ENCODE measurements around the gene DUSP22.

Gene DUSP22

DNA sequence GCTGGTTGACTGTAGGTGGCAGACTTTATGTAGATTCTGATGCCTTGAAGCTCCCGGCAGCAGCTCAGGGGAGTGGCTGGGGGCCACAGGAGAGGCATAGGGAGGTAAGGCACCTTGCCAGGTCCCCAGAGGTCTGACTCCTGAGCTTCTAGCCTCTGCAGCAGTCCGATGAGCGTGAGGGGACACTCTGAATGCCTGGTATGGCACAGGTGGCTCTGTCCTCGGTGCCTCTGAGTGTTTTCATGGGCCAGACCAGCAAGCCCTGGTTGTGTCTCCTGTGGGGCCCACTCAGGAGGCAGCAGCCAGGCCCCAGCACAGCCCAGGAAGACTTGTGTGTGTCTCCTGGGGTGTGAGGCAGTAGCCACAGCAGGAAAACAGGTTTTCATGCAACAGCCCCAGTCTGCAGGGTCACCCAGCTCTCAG is 59.6 kb downstream of the DUSP22 start:
- DNase-seq (ENCODE audit: low read depth in 2 of 2): no peak

DNA sequence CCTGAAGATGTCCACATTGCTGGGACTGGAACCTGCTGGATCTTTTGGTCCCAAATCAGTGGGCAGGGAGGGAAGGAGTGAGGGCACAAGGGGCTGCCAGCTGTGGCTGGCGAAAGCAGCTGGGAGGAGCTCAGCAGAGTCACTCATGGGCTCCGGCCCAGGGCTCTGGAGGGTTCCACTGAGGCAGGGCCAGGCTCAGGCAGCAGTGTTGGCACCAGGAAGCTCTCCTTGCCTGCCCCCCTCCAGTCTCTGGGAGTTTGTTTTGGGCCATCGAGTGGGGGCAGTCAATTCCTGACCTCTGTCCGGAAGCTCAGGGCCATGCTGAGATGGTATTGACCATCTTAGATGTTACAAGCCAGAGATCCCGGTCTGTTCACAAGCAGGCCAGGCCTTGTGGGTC is 60.2 kb downstream of the DUSP22 start:
- no peak for DNase-seq (ENCODE audit: low read depth in 2 of 2)

DNA sequence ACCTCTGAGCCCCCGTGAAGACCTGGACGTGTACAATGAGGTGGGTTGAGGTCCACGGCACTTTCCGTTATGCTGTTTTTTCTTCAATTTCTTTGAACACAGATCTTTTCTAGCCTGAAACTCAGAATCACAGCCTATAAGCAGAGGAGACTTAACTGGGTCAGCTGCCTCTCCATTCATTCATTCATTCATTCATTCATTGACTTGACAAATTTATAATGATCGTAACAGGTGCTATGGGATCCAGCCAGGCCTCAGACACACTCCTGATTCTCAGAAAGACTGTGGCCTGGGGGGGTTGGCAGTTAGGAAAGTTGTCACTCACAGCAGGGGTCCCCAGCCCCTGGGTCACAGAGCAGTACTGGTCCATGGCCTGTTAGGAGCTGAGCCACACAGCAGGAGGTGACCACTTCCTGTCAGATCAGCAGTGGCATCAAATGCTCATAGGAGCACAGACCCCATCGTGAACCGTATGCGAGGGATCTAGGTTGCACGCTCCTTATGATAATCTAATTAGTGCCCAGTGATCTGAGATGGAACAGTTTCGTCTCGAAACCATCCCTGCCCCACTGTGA is 60.7 kb downstream of the DUSP22 start:
- DNase-seq (ENCODE audit: low read depth in 2 of 2): no peak

DNA sequence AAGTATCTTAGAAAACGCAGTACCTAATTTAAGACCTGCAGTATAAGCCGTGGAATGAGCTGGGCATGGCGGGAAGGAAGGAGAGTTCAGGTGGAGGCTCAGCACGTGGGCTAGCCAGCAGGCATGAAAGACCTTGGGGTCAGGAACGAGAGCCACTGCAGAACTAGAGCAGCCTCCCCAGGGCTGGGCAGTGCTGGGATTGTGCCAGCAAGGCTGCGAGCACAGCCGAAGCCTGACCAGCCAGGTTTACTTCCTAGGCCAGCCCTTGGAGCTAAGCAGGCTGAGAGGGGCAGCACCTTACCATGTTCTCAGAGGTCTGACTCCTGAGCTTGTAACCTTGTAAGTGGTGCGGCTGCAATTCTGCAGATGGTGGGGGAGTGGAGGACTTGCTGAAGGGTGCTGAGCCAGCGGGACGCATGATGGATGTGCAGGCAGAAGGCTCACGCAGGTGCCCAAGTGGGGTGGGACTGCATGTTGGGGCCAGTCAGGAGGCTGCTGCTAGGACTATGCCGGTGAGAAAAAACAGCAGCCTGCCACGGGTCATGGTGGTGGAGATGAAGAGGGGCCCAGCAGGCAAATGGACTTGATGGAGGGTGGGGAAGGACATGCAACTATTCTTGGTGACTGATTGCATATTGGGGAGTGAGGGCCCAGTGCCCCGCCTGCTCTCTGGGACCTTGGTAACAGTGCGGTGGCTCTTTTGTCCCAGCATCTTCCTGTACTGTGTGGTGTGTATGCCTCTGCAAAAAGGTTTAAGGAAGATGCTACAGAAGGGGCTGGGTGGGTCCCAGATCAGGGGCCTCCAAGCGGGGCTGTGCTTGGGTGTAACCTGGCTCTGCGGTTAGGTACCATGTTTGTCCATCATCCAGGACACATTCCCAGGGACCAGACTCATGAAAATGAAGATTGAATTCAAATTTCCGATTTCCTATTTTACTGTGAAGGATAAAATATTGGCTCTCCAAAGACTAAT is 61.6 kb downstream of the DUSP22 start:
- DNase-seq (ENCODE audit: low read depth in 2 of 2): no peak

DNA sequence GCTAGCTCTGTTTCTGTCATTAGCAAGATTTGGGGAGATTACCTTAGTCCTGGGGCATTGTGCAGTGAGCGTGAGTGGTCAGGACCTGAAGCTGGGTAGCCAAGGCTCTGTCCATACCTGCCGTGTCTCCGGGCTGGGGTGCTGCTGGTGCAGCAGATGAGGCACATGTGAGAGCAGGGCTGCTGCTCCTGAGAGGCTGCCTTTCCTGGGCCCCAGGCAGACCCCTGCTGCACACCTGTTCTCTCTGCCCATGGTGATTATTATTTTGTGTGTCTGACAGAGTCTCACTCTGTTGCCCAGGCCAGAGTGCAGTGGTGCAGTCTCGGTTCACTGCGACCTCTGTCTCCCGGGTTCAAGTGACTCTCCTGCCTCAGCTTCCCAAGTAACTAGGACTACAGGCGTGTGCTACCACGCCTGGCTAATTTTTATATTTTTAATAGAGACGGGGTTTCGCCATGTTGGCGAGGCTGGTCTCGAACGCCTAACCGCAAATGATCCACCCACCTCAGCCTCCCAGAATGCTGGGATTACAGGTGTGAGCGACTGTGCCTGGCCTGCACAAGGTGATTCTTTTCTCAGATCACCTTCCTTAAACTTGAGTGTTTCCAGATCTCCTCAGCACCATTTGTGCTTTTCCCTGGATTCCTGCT is 62.5 kb downstream of the DUSP22 start:
- no peak for DNase-seq (ENCODE audit: low read depth in 2 of 2)

DNA sequence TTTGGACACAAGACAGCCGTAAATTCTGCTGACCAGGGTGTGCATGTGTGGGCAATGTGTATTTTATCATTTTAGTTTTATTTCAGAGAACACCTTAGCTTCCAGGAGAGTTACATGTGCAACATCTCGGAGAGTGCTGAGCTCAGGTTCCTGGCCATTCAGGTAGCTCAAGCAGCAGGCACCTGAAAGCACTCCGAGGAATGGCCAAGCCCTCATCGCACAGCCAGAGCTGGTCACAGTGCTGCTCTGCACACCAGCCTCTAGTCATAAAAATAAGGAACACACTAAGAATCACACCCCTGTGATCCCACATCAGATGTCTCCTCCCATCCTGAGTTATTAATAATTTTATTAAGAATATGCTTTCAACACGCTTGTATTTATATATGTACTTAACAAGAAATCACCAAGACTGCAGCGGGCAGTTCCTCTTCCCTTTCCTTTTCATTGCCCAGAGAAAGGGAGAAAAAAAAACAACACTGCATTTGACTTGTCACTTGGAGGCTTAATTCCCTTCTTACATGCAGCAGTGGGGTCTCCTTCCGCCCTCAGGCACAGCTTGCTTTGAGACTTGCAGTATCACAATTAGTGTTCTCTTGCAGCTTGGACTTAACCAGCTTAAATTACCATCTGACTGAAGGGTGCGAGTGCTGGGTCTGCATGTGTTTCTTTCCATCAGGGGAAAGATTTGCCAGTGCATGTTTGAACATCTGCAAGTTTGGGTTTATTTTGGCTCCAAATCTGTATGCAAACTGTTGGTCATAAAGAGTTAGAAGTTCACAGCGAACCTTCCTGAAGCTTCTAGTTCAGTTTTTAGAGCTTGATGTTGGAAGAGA is 63.3 kb downstream of the DUSP22 start:
- DNase-seq (ENCODE audit: low read depth in 2 of 2): no peak

DNA sequence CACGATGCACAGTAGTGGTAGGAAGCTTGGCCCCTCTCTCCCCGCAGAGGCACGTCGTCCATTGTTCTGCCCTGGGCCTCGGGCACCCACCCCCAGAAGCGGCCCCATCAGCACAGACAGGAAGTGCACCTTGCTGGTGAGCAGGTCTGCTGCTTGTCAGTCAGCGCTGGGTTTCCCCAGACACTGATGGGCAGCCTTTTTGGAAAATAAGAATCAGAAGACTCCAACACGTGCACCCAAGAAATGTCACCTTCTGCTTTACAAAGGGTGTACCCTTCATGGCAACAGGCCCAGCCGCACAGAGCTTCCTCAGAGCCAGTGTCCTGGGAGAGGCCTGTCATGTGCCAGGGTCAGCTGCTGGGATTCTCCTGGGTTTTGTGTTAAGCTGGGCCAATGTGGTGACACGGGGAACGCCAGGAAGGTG is 64.6 kb downstream of the DUSP22 start:
- DNase-seq (ENCODE audit: low read depth in 2 of 2): no peak

DNA sequence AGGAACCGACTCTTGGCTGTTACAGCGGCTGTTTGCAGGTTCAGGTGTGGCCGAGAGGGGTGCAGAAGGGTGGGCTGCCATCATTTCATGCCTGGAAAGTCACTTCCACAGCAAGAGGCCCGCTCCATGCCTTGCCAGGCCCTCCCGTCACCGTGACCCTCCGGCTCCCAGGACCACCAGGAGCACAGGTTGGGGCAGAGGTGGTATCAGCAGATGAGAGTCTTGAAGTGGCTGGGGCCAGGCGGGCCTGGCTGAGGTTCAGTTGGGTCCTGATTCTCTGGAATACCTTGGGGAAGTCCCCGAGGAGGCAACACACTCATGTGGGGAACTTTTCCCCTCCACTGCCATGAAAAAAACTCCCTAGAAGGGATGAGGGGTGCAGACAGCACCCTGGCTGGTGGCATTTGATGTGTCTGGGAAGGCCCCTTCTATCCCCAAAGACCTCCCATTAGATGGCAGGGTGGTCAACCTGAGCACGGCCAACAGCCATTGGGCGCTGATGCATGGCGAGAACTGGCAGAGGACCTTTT is 65.0 kb downstream of the DUSP22 start:
- DNase-seq (ENCODE audit: low read depth in 2 of 2): no peak

DNA sequence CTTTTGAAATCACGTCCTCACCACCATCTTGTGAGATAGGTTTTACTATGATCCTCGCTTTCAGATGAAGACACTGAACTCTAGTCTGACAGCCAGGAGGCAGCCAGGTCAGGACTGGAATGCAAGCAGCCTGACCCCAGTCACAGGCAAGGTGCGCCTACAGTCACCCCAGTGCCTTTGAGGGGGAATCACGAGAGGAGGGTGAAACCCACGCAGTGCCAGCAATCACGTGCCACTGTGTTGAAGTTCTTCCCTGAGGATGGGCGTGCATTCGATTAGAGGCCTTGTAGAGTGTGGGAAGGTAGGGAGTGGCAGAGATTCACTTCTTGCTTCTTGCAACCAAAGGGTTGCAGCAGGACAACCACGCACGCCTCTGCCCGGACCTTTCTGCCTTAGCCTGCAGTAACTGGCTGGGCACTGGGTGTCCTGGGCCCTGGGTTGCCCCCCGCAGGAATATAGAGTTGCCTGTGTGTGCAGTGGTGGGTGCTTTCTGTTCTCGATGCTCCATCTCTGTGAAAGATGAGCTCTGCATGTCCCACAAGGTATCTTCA is 65.6 kb downstream of the DUSP22 start:
- DNase-seq (ENCODE audit: low read depth in 2 of 2): no peak

DNA sequence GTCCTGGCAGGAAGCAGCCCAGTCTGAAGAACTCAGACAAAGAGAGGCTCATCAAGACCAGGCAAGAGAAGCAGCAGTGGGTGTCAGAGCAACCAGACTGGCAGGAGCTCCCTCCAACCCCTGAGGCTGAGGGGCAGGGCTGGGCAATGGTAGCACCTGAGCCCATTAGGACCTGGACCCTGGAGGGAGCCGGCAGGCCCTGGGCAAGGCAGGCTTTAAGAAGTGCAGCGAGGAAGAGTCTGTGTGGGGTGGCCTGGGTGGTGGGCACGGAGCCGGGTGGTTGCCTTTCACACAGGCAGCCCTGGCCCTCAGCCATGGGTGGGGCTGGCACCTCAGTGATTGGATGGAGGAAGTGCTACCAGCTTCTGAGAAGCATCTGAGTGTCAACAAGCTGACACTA is 66.1 kb downstream of the DUSP22 start:
- DNase-seq (ENCODE audit: low read depth in 2 of 2): no peak

DNA sequence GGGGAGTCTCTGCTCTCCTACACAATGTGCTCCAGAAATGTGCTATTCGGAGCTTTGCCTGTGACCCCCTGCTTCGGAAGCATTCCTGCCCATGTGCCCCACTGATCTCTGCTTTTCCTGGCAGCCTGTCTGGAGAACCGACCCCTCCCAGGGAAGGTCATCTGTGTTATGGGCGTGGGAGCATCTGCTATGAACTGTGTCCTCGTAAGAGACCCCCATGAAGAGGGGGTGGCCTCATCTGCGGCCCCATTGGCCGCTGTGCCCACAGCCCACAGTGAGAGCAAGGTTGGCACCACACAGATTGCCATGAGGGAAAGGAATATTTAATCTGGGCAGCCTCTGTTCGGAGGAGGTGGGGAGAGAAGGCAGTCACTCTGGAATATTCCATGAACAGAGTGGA is 66.6 kb downstream of the DUSP22 start:
- DNase-seq (ENCODE audit: low read depth in 2 of 2): no peak

DNA sequence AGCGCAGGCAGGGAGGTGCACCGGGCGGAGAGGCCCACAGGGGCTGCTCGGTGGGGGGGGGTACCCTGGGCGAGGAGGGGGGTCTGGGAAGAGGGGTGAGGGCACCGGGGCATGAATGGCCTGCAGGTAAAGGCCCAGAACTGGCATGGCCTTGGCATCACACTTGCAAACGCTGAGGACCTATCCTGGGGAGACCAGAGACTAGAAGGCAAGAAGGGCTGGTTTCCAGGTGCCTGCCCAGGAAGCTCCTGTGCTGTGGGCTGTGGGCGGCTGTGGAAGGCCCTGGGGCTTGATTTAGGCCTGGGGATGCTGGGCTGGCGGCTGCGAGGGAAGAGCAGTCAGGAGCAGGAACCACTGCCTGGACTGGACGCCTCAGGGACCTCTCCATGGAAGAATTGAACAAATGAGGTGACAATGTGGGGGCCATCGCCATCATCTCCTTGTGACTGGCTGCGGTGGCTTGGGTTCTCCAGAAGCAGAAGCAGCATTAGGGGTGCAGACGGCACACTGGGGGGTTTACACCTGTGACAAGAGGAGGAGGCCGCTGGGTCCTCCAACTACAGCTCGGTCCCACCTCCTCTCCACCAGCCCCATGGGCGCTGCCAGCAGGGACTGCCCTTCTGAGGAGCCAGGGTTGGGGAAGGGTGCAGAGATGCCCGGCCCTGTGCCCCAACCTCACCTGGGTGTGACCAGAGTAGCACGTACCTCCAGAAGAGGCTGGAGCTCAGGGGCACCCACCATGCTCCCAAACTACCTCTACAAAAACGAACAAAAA is 67.2 kb downstream of the DUSP22 start:
- DNase-seq (ENCODE audit: low read depth in 2 of 2): no peak

DNA sequence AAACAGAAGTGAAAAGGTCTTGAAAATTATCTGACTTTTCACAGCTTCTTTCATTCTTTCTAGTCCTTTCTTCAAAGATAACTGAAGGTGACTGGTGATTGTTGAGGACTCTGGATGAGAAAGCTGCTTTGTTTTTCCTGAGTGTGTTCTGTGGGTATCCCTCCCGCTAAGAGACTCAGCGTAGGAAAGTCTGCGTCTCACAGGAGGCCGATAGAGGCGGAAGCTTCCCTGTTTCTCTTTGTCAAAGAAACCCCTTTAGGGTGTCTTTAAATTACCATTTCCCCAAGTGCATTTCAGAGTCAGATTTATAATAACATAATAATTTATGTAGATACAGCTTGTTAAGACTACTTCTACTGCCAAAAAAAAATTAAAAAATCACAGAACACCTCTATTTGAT is 68.1 kb downstream of the DUSP22 start:
- DNase-seq (ENCODE audit: low read depth in 2 of 2): no peak

DNA sequence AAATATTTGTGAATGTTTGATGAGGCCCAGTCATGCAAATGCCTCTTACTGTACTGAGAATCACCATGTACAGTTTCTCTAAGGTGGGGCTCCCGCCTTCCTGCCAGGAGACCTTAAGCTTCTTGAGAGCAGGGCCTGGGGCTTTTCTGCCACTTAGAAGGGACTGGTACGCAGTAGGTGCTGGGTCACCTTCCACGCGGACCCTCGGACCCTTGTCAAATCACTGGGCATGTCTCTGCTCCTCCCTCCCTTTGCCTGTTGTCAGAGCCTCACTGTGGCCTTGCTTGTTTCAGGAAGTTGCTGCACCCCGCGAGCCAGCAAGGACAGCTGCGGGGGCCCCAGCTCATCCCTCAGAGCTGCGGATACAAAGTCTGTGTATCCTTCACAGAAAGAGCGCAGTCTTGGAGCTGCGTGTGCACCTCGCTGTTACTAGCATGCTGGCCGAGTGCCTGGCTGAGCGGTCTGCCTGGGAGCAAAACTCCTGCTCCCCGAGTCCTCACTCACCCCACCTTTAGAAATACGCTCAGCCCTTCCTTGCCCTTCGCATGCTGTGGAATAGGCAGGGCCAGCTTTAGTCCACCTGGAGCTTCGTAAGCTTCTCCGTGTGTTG is 68.6 kb downstream of the DUSP22 start:
- no peak for DNase-seq (ENCODE audit: low read depth in 2 of 2)

DNA sequence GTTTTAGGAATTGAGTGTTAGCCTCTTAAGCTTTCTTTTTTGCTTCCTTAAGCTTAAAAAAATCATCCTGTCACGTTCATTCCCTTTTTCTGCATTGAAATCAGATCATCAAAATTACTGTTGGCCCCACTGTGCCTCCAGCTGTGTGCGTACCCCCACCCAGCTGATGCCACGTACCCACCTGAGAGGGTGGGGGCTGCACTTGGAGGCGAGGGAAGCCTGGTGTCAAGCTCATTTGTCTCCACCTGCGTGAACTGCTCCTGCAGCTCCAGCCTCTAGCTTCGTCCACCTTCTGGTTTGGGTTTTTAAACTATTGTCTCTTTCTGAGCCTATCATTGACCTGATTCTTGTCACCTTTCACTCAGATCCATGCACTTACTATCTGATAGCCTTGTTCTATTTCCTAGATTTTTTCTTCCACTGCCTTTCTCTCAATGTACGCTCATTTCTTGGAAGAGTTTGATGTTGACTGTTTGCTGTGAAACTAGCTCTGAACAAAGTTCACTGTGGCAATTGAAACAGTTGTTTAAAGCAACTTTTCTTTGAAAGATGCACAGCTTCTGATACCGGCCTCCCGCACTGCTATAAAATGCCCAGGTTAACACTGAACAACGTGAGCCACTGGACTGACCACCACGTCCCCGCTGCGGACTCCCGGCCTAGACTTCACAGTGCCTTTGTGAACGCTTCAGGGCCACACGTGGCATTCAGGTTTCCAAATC is 69.3 kb downstream of the DUSP22 start:
- DNase-seq (ENCODE audit: low read depth in 2 of 2): no peak

DNA sequence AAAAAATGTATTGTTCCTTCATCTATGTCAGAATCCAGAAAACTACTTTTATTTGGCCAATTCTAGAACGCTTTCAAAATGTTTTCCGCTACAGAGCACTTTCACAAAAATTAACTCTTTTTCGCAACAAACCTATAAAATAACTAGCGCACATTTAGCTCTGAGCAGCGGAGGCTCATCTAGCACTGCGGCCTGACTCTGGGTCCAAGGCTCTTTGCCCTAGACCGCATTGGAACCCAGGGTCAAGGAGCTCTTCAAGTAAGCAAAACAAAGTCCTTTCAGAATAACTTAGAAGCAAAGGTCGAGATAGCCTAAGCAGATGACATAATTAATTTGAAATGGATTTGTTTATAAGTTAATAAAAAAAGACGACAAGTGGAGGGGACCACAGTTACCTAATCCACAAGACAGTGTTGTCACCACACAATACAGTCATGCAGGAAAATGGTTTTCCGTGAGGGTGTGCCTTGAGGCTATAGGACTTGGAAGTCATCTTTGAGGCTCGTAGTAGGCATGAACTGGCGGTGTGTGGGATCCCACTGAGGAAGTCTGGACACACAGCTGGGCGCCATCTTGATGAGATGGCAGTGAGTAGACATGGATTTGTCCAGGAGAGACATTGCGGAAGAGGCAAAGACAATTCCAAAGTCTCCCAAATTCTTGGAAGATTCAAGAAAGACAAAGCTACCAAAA is 70.1 kb downstream of the DUSP22 start:
- no peak for DNase-seq (ENCODE audit: low read depth in 2 of 2)

DNA sequence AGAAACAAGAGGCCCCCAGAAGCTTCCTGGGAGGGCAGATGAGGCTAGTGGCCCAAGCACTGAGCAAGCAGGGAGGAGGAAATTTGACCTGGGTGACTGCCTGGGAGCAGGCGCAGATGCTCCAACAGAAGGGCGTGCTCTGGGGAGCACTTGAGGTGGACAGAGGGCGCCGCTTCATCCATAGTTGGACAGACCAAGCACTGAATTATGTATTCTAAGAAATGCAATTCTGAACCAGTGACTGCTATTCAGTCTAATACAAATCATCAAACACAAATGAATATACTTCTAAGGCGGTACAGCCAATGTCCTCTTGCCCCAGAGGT is 70.6 kb downstream of the DUSP22 start:
- DNase-seq (ENCODE audit: low read depth in 2 of 2): no peak

DNA sequence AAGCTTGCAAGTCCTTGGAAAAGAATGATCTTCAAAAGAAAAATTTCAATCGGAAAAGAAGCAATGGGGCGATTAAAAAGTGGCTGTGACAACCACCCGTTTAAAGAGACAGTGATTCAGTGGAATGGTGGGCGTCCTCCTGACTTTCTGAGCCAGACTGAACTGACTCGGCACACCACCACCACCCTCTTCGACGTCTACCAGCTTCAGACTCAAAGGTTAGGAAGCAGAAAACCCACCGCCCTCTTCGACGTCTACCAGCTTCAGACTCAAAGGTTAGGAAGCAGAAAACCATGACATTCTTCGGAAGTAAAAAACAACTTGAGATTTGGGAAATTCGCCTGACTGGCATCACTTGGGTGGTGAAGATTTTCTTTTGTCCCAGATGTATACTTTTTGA is 71.0 kb downstream of the DUSP22 start:
- no peak for DNase-seq (ENCODE audit: low read depth in 2 of 2)

DNA sequence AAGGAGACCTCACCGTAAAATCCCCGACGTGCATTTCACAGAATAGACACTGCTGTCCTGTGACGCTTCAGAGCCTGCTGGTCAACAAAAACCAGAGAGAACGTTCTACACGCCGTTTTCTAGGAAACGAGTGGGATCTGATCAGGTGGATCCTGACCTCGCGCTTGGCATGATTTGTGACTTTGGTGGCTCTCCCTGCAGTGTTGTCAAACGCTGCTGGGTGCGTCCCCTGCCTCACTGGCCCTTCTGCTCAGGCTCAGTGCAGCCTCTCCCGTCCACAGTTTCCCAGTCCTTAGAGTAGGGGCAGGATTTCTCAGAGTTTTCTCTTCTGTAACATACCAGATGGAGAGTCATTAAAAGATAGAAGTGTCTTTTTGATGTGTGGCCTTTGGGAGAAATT is 71.6 kb downstream of the DUSP22 start:
- no peak for DNase-seq (ENCODE audit: low read depth in 2 of 2)

Data from activated CD8-positive, alpha-beta memory T cell treated with anti-CD3 and anti-CD28 coated beads for 4 hours (primary cell).